Right atrium auricular region (tissue), 2 donors: Measurements from ENCODE around the gene JPH3. TPM values are rescaled to one million over a fixed set of nuclear protein-coding genes. Genes with fewer than 3 reads are reported as not detected.

Source experiments
- DNase-seq: peaks from one replicate; pipeline ENCODE4 v3.0.0-alpha.2; 2019; ENCODE audit warnings: low spot score
- H3K27ac ChIP-seq, 2 donors: fragments of 200-600 bp; sonication (generic); 1 replicate in 1 of 2; 2 replicates in 1 of 2; pipeline ENCODE4 v1.5.1; 2016 to 2019
- H3K27me3 ChIP-seq, 2 donors: fragments of 200-600 bp; sonication (generic); one replicate each; pipeline versions ENCODE4 v1.5.1 to v1.6.0; 2017 to 2019
- H3K36me3 ChIP-seq: fragments of 200-600 bp; sonication (generic); one replicate; pipeline ENCODE4 v1.5.1; 2016
- H3K4me1 ChIP-seq, 2 donors: fragments of 200-600 bp; sonication (generic); one replicate each; pipeline versions ENCODE4 v1.5.1 to v1.6.0; 2017 to 2019
- H3K4me3 ChIP-seq, 2 donors: fragments of 200-600 bp; sonication (generic); 1 replicate in 1 of 2; 2 replicates in 1 of 2; pipeline ENCODE4 v1.5.1; 2017 to 2019; ENCODE audit warnings: mild to moderate bottlenecking in 1 of 2, moderate library complexity in 1 of 2
- H3K9me3 ChIP-seq, 2 donors: fragments of 200-600 bp; sonication (generic); one replicate each; pipeline ENCODE4 v1.5.1; 2019
- CTCF ChIP-seq, 2 donors: fragments of 200-600 bp; sonication (generic); IDR thresholded peaks; one replicate each; pipeline ENCODE4 v1.5.1; 2019; ENCODE audit warnings: antibody characterized with exemption in 2 of 2
- total RNA-seq, 2 donors: library from RNA; depleted of rRNA; stranded (reverse); fragments of >200 nt; gene quantifications; one replicate each; pipeline ENCODE4 v1.1.0, GENCODE V29; 2016

Gene JPH3
- total RNA-seq, 2 donors from 2014 or later, result 0.08 to 0.11 TPM

GRCh38 chr16:87690911-87691685 lies 88.8 kb downstream of the JPH3 start:
- Histone ChIP-seq H3K27ac (no peak overlapping the region), H3K36me3 (no peaks in the 10 kb centered on the region), H3K27me3 (no peaks in the 10 kb centered on the region), H3K4me3 (peak overlapping the region in 1 of 2 donors; percentile 13), H3K9me3 (no peaks in the 10 kb centered on the region), H3K4me1 (peaks cover 0 to 15% of the 10 kb centered on the region in 2 donors)
- DNase-seq, result no peak
- TF ChIP-seq CTCF (IDR thresholded peaks at IDR 0.05), result no peak

DNA sequence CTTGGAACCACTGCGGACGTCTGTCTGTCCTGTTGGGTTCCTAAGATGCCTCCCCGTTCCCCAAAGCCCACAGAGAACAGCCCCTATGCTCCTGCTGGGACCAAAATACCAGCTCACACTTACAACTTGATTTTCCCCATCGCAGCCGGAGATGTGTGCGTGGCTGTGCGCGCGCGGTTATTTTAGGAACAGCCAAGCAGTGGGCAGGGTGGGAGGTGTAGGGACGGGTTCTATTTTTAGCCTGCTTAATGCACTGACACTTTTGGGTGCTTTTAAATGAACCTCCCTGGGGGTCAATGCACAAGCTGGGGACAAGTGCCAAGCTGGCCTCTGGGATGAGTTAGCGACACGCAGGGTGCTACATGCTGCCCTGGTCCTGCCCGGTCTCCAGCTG lies 89.4 kb downstream of the JPH3 start:
- H3K27ac ChIP-seq, result no peak overlapping the region
- H3K9me3 ChIP-seq, result no peaks in the 10 kb centered on the region
- peak overlapping the region in 1 of 2 donors; percentile 13 for H3K4me3 ChIP-seq
- H3K36me3 ChIP-seq, result no peaks in the 10 kb centered on the region
- H3K4me1 ChIP-seq, result peaks cover 0 to 15% of the 10 kb centered on the region in 2 donors
- TF ChIP-seq CTCF (IDR thresholded peaks at IDR 0.05), result no peak
- H3K27me3 ChIP-seq, result no peaks in the 10 kb centered on the region
- DNase-seq, result no peak

- Histone ChIP-seq H3K36me3 (no peaks in the 10 kb centered on the region), H3K27ac (no peak overlapping the region), H3K4me3 (peak overlapping the region in 1 of 2 donors; percentile 13), H3K4me1 (peaks cover 0 to 15% of the 10 kb centered on the region in 2 donors), H3K9me3 (no peaks in the 10 kb centered on the region), H3K27me3 (no peaks in the 10 kb centered on the region)
- no peak for DNase-seq
- TF ChIP-seq CTCF (IDR thresholded peaks at IDR 0.05), result no peak
These were observed 89.9 kb downstream of the JPH3 start for GRCh38 chr16:87692176-87692575.

- H3K4me1 ChIP-seq, result peaks cover 0 to 15% of the 10 kb centered on the region in 2 donors
- no peak for DNase-seq
- H3K4me3 ChIP-seq, result no peak overlapping the region
- TF ChIP-seq CTCF (IDR thresholded peaks at IDR 0.05), result no peak
- no peak overlapping the region for H3K27ac ChIP-seq
- H3K36me3 ChIP-seq, result no peaks in the 10 kb centered on the region
- no peaks in the 10 kb centered on the region for H3K27me3 ChIP-seq
- H3K9me3 ChIP-seq, result no peaks in the 10 kb centered on the region
These were observed 90.4 kb downstream of the JPH3 start for GRCh38 chr16:87692756-87693155.

DNA sequence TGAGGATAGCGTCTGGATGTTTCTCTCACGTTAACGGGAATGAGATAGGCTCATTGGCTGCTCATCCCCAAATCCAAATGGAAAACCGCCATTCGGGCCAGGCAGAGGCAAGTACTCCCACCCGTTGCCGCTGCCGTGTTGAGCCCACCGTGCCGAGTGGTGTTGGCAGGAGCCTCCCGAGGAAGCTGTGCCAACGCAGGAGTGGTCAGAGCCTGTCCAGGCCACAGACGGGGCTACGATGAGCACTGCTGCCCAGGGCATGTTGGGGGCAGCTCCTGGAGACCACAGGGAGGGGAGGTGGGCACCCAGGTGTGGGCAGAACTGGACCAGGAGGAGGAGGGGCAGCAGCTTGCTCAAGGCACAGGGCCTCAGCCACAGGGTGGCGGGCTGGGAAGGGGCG lies 91.5 kb downstream of the JPH3 start:
- no peaks in the 10 kb centered on the region for H3K36me3 ChIP-seq
- H3K27me3 ChIP-seq, result no peaks in the 10 kb centered on the region
- no peaks in the 10 kb centered on the region for H3K9me3 ChIP-seq
- H3K27ac ChIP-seq, result no peak overlapping the region
- H3K4me1 ChIP-seq, result peaks cover 0 to 15% of the 10 kb centered on the region in 2 donors
- no peak overlapping the region for H3K4me3 ChIP-seq
- no peak for TF ChIP-seq CTCF (IDR thresholded peaks at IDR 0.05)
- DNase-seq, result no peak
